ENCODE results near the gene TBC1D16. TPM values are rescaled to one million over a fixed set of nuclear protein-coding genes. Genes with fewer than 3 reads are reported as not detected.
A peak's percentile ranks its signal among the peaks of the same experiment; 100 is the strongest.

The TBC1D16 gene
- total RNA-seq, 1 experiment from 2014 or later = 55.4 TPM

GRCh38 chr17:79907217-79907715 is 128.4 kb downstream of the TBC1D16 start:
- no peak for DNase-seq
- CTCF ChIA-PET = no interaction called here
- H3K4me3 Mint-ChIP-seq (ENCODE audit: unreplicated experiment) = no peak overlapping the region
- H3K36me3 ChIP-seq (ENCODE audit: control insufficient read depth, insufficient read depth, low read length) = no peaks in the 10 kb centered on the region; the same call in 1 of the 2 replicates
- H3K9me3 ChIP-seq = no peaks in the 10 kb centered on the region
- no peak overlapping the region for H3K4me3 ChIP-seq (ENCODE audit: low read depth, low read length)
- H3K36me3 Mint-ChIP-seq (ENCODE audit: insufficient read depth, unreplicated experiment) = no peaks in the 10 kb centered on the region
- no peak for TF ChIP-seq CTCF (IDR thresholded peaks at IDR 0.05; ENCODE audit: insufficient read depth in 1 of 2, low read depth in 1 of 2, low read length in 1 of 2, severe bottlenecking in 1 of 2, unreplicated experiment in 1 of 2)
- no peaks in the 10 kb centered on the region for H3K27me3 ChIP-seq (replicated peaks; ENCODE audit: control insufficient read depth, insufficient read depth, low read length)
- peak overlapping the region; percentile 21 for H3K27ac Mint-ChIP-seq (ENCODE audit: unreplicated experiment)
- H3K27me3 Mint-ChIP-seq (ENCODE audit: insufficient read depth, unreplicated experiment) = no peaks in the 10 kb centered on the region
- H3K4me1 ChIP-seq = peaks cover 26% of the 10 kb centered on the region
- peaks cover 19% of the 10 kb centered on the region for H3K4me1 Mint-ChIP-seq (ENCODE audit: low read depth, unreplicated experiment)
- H3K9me3 Mint-ChIP-seq (ENCODE audit: unreplicated experiment) = no peaks in the 10 kb centered on the region
- POLR2A ChIA-PET = no interaction called here
- no TSS peak for BruUV-seq (replicated peaks)
- intact Hi-C loops (cut with micrococcal nuclease; ENCODE audit: unreplicated experiment) = no loop called here

GRCh38 chr17:79905832-79906231 is 129.8 kb downstream of the TBC1D16 start:
- no peaks in the 10 kb centered on the region; the same call in 1 of the 2 replicates for H3K36me3 ChIP-seq (ENCODE audit: control insufficient read depth, insufficient read depth, low read length)
- no peaks in the 10 kb centered on the region for H3K27me3 ChIP-seq (replicated peaks; ENCODE audit: control insufficient read depth, insufficient read depth, low read length)
- Mint-ChIP-seq H3K36me3 (ENCODE audit: insufficient read depth, unreplicated experiment) (peaks cover 7% of the 10 kb centered on the region), H3K4me1 (ENCODE audit: low read depth, unreplicated experiment) (peaks cover 19% of the 10 kb centered on the region), H3K4me3 (ENCODE audit: unreplicated experiment) (no peak overlapping the region), H3K27ac (ENCODE audit: unreplicated experiment) (no peak overlapping the region), H3K27me3 (ENCODE audit: insufficient read depth, unreplicated experiment) (no peaks in the 10 kb centered on the region), H3K9me3 (ENCODE audit: unreplicated experiment) (no peaks in the 10 kb centered on the region)
- ChIA-PET POLR2A (interaction anchor here (0.6 kb wide), 2 partner anchors 65 to 86 kb away, joined by 3 read pairs; no protein-coding TSS in a partner anchor), CTCF (interaction anchor here (0.5 to 2.0 kb wide), 7 partner anchors 10 to 188 kb away, joined by 3 to 7 read pairs (median 3); partner anchors contain the start of gene CBX8)
- no TSS peak for BruUV-seq (replicated peaks)
- peaks cover 13% of the 10 kb centered on the region; the same call in 1 of the 2 replicates for H3K4me1 ChIP-seq
- TF ChIP-seq CTCF (IDR thresholded peaks at IDR 0.05; ENCODE audit: insufficient read depth in 1 of 2, low read depth in 1 of 2, low read length in 1 of 2, severe bottlenecking in 1 of 2, unreplicated experiment in 1 of 2) = peak; percentile 69 to 83
- DNase-seq = peak; percentile 83 to 86
- intact Hi-C loops (cut with micrococcal nuclease; ENCODE audit: unreplicated experiment) = no loop called here
- H3K9me3 ChIP-seq = no peaks in the 10 kb centered on the region
- H3K4me3 ChIP-seq (ENCODE audit: low read depth, low read length) = no peak overlapping the region

GRCh38 chr17:79904865-79905264 is 130.8 kb downstream of the TBC1D16 start:
- peak in 1 of 2 experiments; percentile 32 for DNase-seq
- Histone ChIP-seq H3K36me3 (ENCODE audit: control insufficient read depth, insufficient read depth, low read length) (no peaks in the 10 kb centered on the region; the same call in 1 of the 2 replicates), H3K4me3 (ENCODE audit: low read depth, low read length) (no peak overlapping the region), H3K27me3 (replicated peaks; ENCODE audit: control insufficient read depth, insufficient read depth, low read length) (no peaks in the 10 kb centered on the region), H3K9me3 (no peaks in the 10 kb centered on the region), H3K4me1 (peaks cover 13% of the 10 kb centered on the region; the same call in 1 of the 2 replicates)
- Mint-ChIP-seq H3K27ac (ENCODE audit: unreplicated experiment) (no peak overlapping the region), H3K4me1 (ENCODE audit: low read depth, unreplicated experiment) (peaks cover 19% of the 10 kb centered on the region), H3K9me3 (ENCODE audit: unreplicated experiment) (no peaks in the 10 kb centered on the region), H3K4me3 (ENCODE audit: unreplicated experiment) (no peak overlapping the region), H3K27me3 (ENCODE audit: insufficient read depth, unreplicated experiment) (no peaks in the 10 kb centered on the region), H3K36me3 (ENCODE audit: insufficient read depth, unreplicated experiment) (peaks cover 7% of the 10 kb centered on the region)
- no peak for TF ChIP-seq CTCF (IDR thresholded peaks at IDR 0.05; ENCODE audit: insufficient read depth in 1 of 2, low read depth in 1 of 2, low read length in 1 of 2, severe bottlenecking in 1 of 2, unreplicated experiment in 1 of 2)
- intact Hi-C loops (cut with micrococcal nuclease; ENCODE audit: unreplicated experiment) = no loop called here
- ChIA-PET POLR2A (no interaction called here), CTCF (interaction anchor here (2.0 kb wide), 1 partner anchor 11 kb away, joined by 7 read pairs; no protein-coding TSS in a partner anchor)
- no TSS peak for BruUV-seq (replicated peaks)
